ENCODE data around the gene ABCC3. TPM values are rescaled to one million over a fixed set of nuclear protein-coding genes. Genes with fewer than 3 reads are reported as not detected.

The ABCC3 gene
- total and polyA plus RNA-seq, 2 of the 8 experiments (the other 6 are each of a cell fraction or from before 2014, with no cell fraction given), result 0.35 to 0.37 TPM

DNA sequence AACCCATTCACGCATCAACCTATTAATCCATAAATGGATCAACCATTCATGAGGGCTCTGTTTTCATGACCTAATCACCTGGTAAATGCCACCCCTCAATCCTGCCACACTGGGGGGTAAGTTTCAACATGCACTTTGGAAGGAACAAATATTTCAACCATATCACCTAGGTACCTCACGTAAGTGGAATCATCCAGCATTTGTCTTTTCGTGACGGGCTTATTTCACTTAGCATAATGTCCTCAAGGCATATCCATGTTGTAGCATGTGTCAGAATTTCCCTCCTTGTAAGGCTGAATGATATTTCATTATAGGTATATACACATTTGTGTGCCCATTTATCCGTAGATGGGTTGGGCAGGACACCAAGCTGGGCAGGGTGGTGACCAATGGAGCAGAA is 37.4 kb downstream of the ABCC3 start:
- no peak for DNase-seq (ENCODE audit: low read depth in 1 of 2, low spot score in 2 of 2)
- Histone ChIP-seq H3K4me1 (replicated peaks in 1 of 4; ENCODE audit: control insufficient read depth in 3 of 4, insufficient read depth in 4 of 4, low read length in 3 of 4) (peaks cover 0 to 14% (median 3%) of the 10 kb centered on the region in 4 experiments; a peak in 5 of 7 replicates), H3K14ac (ENCODE audit: insufficient read length) (no peak overlapping the region), H3K27me3 (replicated peaks in 1 of 4; ENCODE audit: control insufficient read depth in 3 of 4, extremely low read depth in 1 of 4, insufficient read depth in 3 of 4, low read length in 3 of 4) (no peaks in the 10 kb centered on the region), H4K8ac (ENCODE audit: extremely low read depth, insufficient read depth, low read length) (no peak overlapping the region), H3K4me3 (ENCODE audit: extremely low read depth in 1 of 4, insufficient read depth in 2 of 4, low read depth in 3 of 4, low read length in 4 of 4) (no peak overlapping the region), H3K4me2 (ENCODE audit: insufficient read depth in 1 of 2, low read depth in 2 of 2, low read length in 2 of 2) (no peak overlapping the region), H2BK20ac (ENCODE audit: low read length) (no peak overlapping the region), H3K79me1 (ENCODE audit: low read depth, low read length) (no peaks in the 10 kb centered on the region), H4K5ac (ENCODE audit: insufficient read length, low read depth, low read length) (no peak overlapping the region), H3K56ac (replicated peaks; ENCODE audit: insufficient read length, low read depth, low read length) (no peak overlapping the region), H3K9me3 (ENCODE audit: insufficient read depth in 2 of 2, low read depth in 1 of 2, low read length in 1 of 2) (no peaks in the 10 kb centered on the region), H2BK15ac (ENCODE audit: low read length) (no peak overlapping the region), H3K18ac (ENCODE audit: extremely low read depth, low read length) (no peak overlapping the region), H4K91ac (replicated peaks; ENCODE audit: insufficient read length, low read length) (no peak overlapping the region), H3K9ac (replicated peaks in 1 of 4; ENCODE audit: extremely low read depth in 1 of 4, low read depth in 3 of 4, low read length in 3 of 4) (no peak overlapping the region; a peak in 1 of 7 replicates), H2BK120ac (replicated peaks; ENCODE audit: low read depth, low read length) (no peak overlapping the region), H2AK5ac (ENCODE audit: low read depth, low read length) (no peak overlapping the region), H2BK12ac (ENCODE audit: low read depth, low read length) (no peak overlapping the region), H2AFZ (ENCODE audit: low read length) (no peak overlapping the region), H3K79me2 (ENCODE audit: control insufficient read depth in 1 of 2, insufficient read depth in 2 of 2, low read length in 2 of 2) (no peaks in the 10 kb centered on the region), H3K23me2 (ENCODE audit: low read depth, low read length) (no peaks in the 10 kb centered on the region), H3K23ac (ENCODE audit: insufficient read length) (no peak overlapping the region), H3K4ac (replicated peaks; ENCODE audit: insufficient read length, low read depth, low read length) (no peak overlapping the region), H2BK5ac (ENCODE audit: low read depth, low read length) (no peak overlapping the region), H3K27ac (ENCODE audit: low read depth, low read length) (no peak overlapping the region), H4K20me1 (replicated peaks in 1 of 2; ENCODE audit: control insufficient read depth in 1 of 2, insufficient read depth in 2 of 2, low read length in 2 of 2) (no peaks in the 10 kb centered on the region), H3K36me3 (ENCODE audit: control insufficient read depth in 2 of 4, insufficient read depth in 4 of 4, low read length in 3 of 4) (no peaks in the 10 kb centered on the region)
- ChIA-PET CTCF (ENCODE audit: partially characterized antibody) (interaction anchor here (1.4 to 5.1 kb wide), 3 partner anchors 12 to 126 kb away, joined by 3 to 32 read pairs (median 5); no protein-coding TSS in a partner anchor), POLR2A (ENCODE audit: partially characterized antibody) (interaction anchor here (0.7 to 2.1 kb wide), 2 partner anchors 20 to 112 kb away, joined by 3 to 5 read pairs; no protein-coding TSS in a partner anchor)
- no peak for FAIRE-seq
- WGBS, 2 experiments (ENCODE audit: extremely low coverage in 1 of 2, insufficient coverage in 1 of 2, insufficient read length in 1 of 2, insufficient replicate concordance in 2 of 2, low coverage in 1 of 2, low lambda C conversion rate in 2 of 2, missing lambda C conversion rate in 1 of 2), result 90% methylated on average over 5 of the region's 5 CpGs; no CpG with 5 or more reads in 1 of the 2 experiments
- TF ChIP-seq KDM1A (IDR thresholded peaks at IDR 0.05; ENCODE audit: borderline replicate concordance, low read length), result no peak
- no peak for TF ChIP-seq SRF (IDR thresholded peaks at IDR 0.05; ENCODE audit: low read depth, low read length)
- no peak for TF ChIP-seq TAF7 (optimal IDR thresholded peaks at IDR 0.05; ENCODE audit: borderline replicate concordance, low read depth, low read length)
- no peak for TF ChIP-seq CBX5 (IDR thresholded peaks at IDR 0.05; ENCODE audit: low read depth, low read length)
- no peak for TF ChIP-seq CEBPB (IDR thresholded peaks at IDR 0.05; ENCODE audit: low read depth, low read length)
- TF ChIP-seq EZH2 (IDR thresholded peaks at IDR 0.05; ENCODE audit: low read depth, low read length, severe bottlenecking), result no peak
- no peak for TF ChIP-seq MAX (IDR thresholded peaks at IDR 0.05)
- no peak for TF ChIP-seq TAF1 (IDR thresholded peaks at IDR 0.05; ENCODE audit: low read depth, low read length)
- TF ChIP-seq, protein P1, sequence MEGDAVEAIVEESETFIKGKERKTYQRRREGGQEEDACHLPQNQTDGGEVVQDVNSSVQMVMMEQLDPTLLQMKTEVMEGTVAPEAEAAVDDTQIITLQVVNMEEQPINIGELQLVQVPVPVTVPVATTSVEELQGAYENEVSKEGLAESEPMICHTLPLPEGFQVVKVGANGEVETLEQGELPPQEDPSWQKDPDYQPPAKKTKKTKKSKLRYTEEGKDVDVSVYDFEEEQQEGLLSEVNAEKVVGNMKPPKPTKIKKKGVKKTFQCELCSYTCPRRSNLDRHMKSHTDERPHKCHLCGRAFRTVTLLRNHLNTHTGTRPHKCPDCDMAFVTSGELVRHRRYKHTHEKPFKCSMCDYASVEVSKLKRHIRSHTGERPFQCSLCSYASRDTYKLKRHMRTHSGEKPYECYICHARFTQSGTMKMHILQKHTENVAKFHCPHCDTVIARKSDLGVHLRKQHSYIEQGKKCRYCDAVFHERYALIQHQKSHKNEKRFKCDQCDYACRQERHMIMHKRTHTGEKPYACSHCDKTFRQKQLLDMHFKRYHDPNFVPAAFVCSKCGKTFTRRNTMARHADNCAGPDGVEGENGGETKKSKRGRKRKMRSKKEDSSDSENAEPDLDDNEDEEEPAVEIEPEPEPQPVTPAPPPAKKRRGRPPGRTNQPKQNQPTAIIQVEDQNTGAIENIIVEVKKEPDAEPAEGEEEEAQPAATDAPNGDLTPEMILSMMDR (IDR thresholded peaks at IDR 0.05; ENCODE audit: control extremely low read depth in 1 of 3, insufficient read depth in 1 of 3, low read depth in 1 of 3, low read length in 3 of 3), result no peak
- TF ChIP-seq SUZ12 (IDR thresholded peaks at IDR 0.05; ENCODE audit: low read length), result no peak
- TF ChIP-seq TCF12 (IDR thresholded peaks at IDR 0.05; ENCODE audit: low read depth, low read length), result no peak

All from H1 (cell line).